H9 (cell line): Measurements from ENCODE around the gene TSPAN18. TPM values are rescaled to one million over a fixed set of nuclear protein-coding genes. Genes with fewer than 3 reads are reported as not detected.
A peak's percentile ranks its signal among the peaks of the same experiment; 100 is the strongest.

Experiments
- DNase-seq: peaks from one replicate; pipeline ENCODE4 v3.0.0-alpha.2; 2017
- H2AFZ ChIP-seq: one replicate; pipeline ENCODE4 v1.6.1; 2013; ENCODE audit warnings: mild to moderate bottlenecking, low read length, control low read depth, moderate library complexity
- H2AK5ac ChIP-seq: 2 replicates; pipeline ENCODE4 v1.6.1; 2013; ENCODE audit warnings: low read length, control low read depth, mixed read lengths; ENCODE audit not compliant: insufficient read length
- H2BK120ac ChIP-seq: one replicate; pipeline ENCODE4 v1.6.1; 2013; ENCODE audit warnings: low read depth, mild to moderate bottlenecking, low read length, control low read depth, inconsistent platforms; ENCODE audit not compliant: poor library complexity, severe bottlenecking
- H2BK12ac ChIP-seq: 2 replicates; pipeline ENCODE4 v1.6.1; 2013; ENCODE audit warnings: low read length, control low read depth, mixed read lengths, low read depth; ENCODE audit not compliant: insufficient read length
- H2BK15ac ChIP-seq: 2 replicates; pipeline ENCODE4 v1.6.1; 2013; ENCODE audit warnings: low read depth, low read length, control low read depth
- H2BK20ac ChIP-seq: one replicate; pipeline ENCODE4 v1.6.1; 2013; ENCODE audit warnings: low read depth, mild to moderate bottlenecking, low read length, control low read depth, inconsistent platforms; ENCODE audit not compliant: poor library complexity, severe bottlenecking
- H2BK5ac ChIP-seq: 2 replicates; pipeline ENCODE4 v1.6.1; 2013; ENCODE audit warnings: low read length, control low read depth, mixed read lengths; ENCODE audit not compliant: insufficient read length
- H3K14ac ChIP-seq: 2 replicates; pipeline ENCODE4 v1.6.1; 2013; ENCODE audit warnings: low read length, control low read depth; ENCODE audit not compliant: insufficient read depth
- H3K18ac ChIP-seq: 2 replicates; pipeline ENCODE4 v1.6.1; 2013; ENCODE audit warnings: low read depth, mild to moderate bottlenecking, mixed read lengths, low read length, control low read depth; ENCODE audit not compliant: insufficient read length
- H3K23ac ChIP-seq: 2 replicates; pipeline ENCODE4 v1.6.1; 2013; ENCODE audit warnings: low read length, control low read depth, mixed read lengths, low read depth; ENCODE audit not compliant: insufficient read length
- H3K23me2 ChIP-seq: 2 replicates; pipeline ENCODE4 v1.6.1; 2013; ENCODE audit warnings: low read depth, mild to moderate bottlenecking, mixed read lengths, low read length, control low read depth; ENCODE audit not compliant: insufficient read length, poor library complexity, severe bottlenecking
- H3K27ac ChIP-seq: 2 replicates; pipeline ENCODE4 v1.5.1; 2013; ENCODE audit warnings: low read length, control low read depth, mixed read lengths, low read depth; ENCODE audit not compliant: insufficient read length
- H3K27me3 ChIP-seq: 2 replicates; pipeline ENCODE4 v1.6.1; 2013; ENCODE audit warnings: low read length, control low read depth, inconsistent platforms; ENCODE audit not compliant: insufficient read depth
- H3K4ac ChIP-seq: 2 replicates; pipeline ENCODE4 v1.6.1; 2013; ENCODE audit warnings: low read depth, mild to moderate bottlenecking, control low read depth, inconsistent platforms, low read length, moderate library complexity
- H3K4me1 ChIP-seq: 2 replicates; pipeline ENCODE4 v1.6.1; 2013; ENCODE audit warnings: low read length, control low read depth, inconsistent platforms; ENCODE audit not compliant: insufficient read depth
- H3K4me2 ChIP-seq: 2 replicates; pipeline ENCODE4 v1.6.1; 2013; ENCODE audit warnings: low read length, control low read depth, mixed read lengths; ENCODE audit not compliant: insufficient read length, insufficient read depth
- H3K56ac ChIP-seq: 2 replicates; pipeline ENCODE4 v1.6.1; 2013; ENCODE audit warnings: low read depth, mild to moderate bottlenecking, mixed read lengths, low read length, control low read depth; ENCODE audit not compliant: insufficient read length
- H3K79me1 ChIP-seq: 2 replicates; pipeline ENCODE4 v1.6.1; 2013; ENCODE audit warnings: low read depth, mild to moderate bottlenecking, moderate library complexity, low read length, control low read depth, inconsistent platforms; ENCODE audit not compliant: insufficient read depth, poor library complexity, severe bottlenecking
- H3K79me2 ChIP-seq: 2 replicates; pipeline ENCODE4 v1.6.1; 2013; ENCODE audit warnings: low read length, control low read depth, inconsistent platforms; ENCODE audit not compliant: insufficient read depth
- H3K9ac ChIP-seq: 2 replicates; pipeline ENCODE4 v1.6.1; 2013; ENCODE audit warnings: low read length, control low read depth, mixed read lengths; ENCODE audit not compliant: insufficient read length; ENCODE audit errors: extremely low read depth
- H3K9me3 ChIP-seq: one replicate; pipeline ENCODE4 v1.6.1; 2013; ENCODE audit warnings: low read depth, low read length, inconsistent platforms; ENCODE audit not compliant: control insufficient read depth
- H3T11ph ChIP-seq: one replicate; pipeline ENCODE4 v1.6.1; 2013; ENCODE audit warnings: mild to moderate bottlenecking, low read length, control low read depth, inconsistent platforms
- H4K20me1 ChIP-seq: one replicate; pipeline ENCODE4 v1.6.1; 2013; ENCODE audit not compliant: control insufficient read depth, insufficient read length, insufficient read depth
- H4K5ac ChIP-seq: 2 replicates; pipeline ENCODE4 v1.6.1; 2013; ENCODE audit warnings: low read depth, mild to moderate bottlenecking, mixed read lengths, low read length, control low read depth; ENCODE audit not compliant: insufficient read length
- H4K8ac ChIP-seq: replicated peaks from 2 replicates; pipeline ENCODE4 v1.6.1; 2013; ENCODE audit warnings: low read length, control low read depth, mixed read lengths, low read depth; ENCODE audit not compliant: insufficient read length
- H4K91ac ChIP-seq: 2 replicates; pipeline ENCODE4 v1.6.1; 2013; ENCODE audit warnings: low read depth, mild to moderate bottlenecking, moderate library complexity, mixed read lengths, low read length, control low read depth; ENCODE audit not compliant: insufficient read length
- H3K27ac Mint-ChIP-seq, 3 experiments: 2 replicates in 2 of 3; 3 replicates in 1 of 3; pipeline ENCODE4 v1.8.0; 2020 to 2021; ENCODE audit warnings: mixed read lengths in 3 of 3, mild to moderate bottlenecking in 1 of 3, moderate library complexity in 1 of 3
- H3K27me3 Mint-ChIP-seq: 2 replicates; pipeline ENCODE4 v1.8.0; 2021; ENCODE audit warnings: low read depth, mild to moderate bottlenecking, moderate library complexity, mixed read lengths
- H3K36me3 Mint-ChIP-seq, 3 experiments: 2 replicates in 2 of 3; 3 replicates in 1 of 3; pipeline ENCODE4 v1.8.0; 2020 to 2021; ENCODE audit warnings: low read depth in 3 of 3, mixed read lengths in 3 of 3; ENCODE audit not compliant: insufficient read depth in 1 of 3
- H3K4me1 Mint-ChIP-seq, 2 experiments: 2 replicates each; pipeline ENCODE4 v1.8.0; 2020; ENCODE audit warnings: mixed read lengths in 2 of 2
- H3K4me3 Mint-ChIP-seq, 2 experiments: 2 replicates in 1 of 2; 3 replicates in 1 of 2; pipeline ENCODE4 v1.8.0; 2020 to 2021; ENCODE audit warnings: mild to moderate bottlenecking in 2 of 2, mixed read lengths in 2 of 2, moderate library complexity in 1 of 2
- H3K9me3 Mint-ChIP-seq, 2 experiments: 2 replicates in 1 of 2; 3 replicates in 1 of 2; pipeline ENCODE4 v1.8.0; 2020; ENCODE audit warnings: mild to moderate bottlenecking in 2 of 2, mixed read lengths in 2 of 2, moderate library complexity in 1 of 2
- CTCF ChIP-seq: fragments of 200-600 bp; sonication (generic); conservative IDR thresholded peaks from 3 replicates; pipeline ENCODE4 v1.8.0; 2021; ENCODE audit warnings: antibody characterized with exemption, mild to moderate bottlenecking
- WGBS: extraction: QIAGEN DNeasy Blood & Tissue Kit; methylation state at CpG from one replicate; pipeline ENCODE4 v1.1.7; 2013; ENCODE audit warnings: missing lambda C conversion rate, low lambda C conversion rate, mixed read lengths; ENCODE audit not compliant: insufficient read length; ENCODE audit errors: extremely low coverage; 5-methylcytosine and 5-hydroxymethylcytosine counted together
- total RNA-seq: library from RNA; stranded (reverse); gene quantifications from 2 replicates; pipeline ENCODE4 v1.2.1, GENCODE V29; 2021

TSPAN18 gene
- total RNA-seq, 1 experiment from 2014 or later = 25.3 TPM

- H2BK120ac ChIP-seq = no peak overlapping the region
- H3K4me3 Mint-ChIP-seq = peak overlapping the region; percentile 2 to 58; a peak in 2 of 5 replicates
- H2BK12ac ChIP-seq = no peak overlapping the region
- peaks cover 62 to 75% of the 10 kb centered on the region in 2 experiments for H3K4me1 Mint-ChIP-seq
- peaks cover 0 to 4% (median 3%) of the 10 kb centered on the region in 3 experiments; a peak in 3 of 7 replicates for H3K36me3 Mint-ChIP-seq
- no peak overlapping the region for H3K27ac ChIP-seq
- no peak overlapping the region for H3K4ac ChIP-seq
- H4K91ac ChIP-seq = no peak overlapping the region
- H3K9me3 Mint-ChIP-seq = no peaks in the 10 kb centered on the region
- H2AFZ ChIP-seq = no peak overlapping the region
- H3K56ac ChIP-seq = no peak overlapping the region
- no peak overlapping the region for H3K18ac ChIP-seq
- no peak overlapping the region for H3T11ph ChIP-seq
- no peak for TF ChIP-seq CTCF
- no peaks in the 10 kb centered on the region for H3K9me3 ChIP-seq
- H3K9ac ChIP-seq = no peak overlapping the region
- no peak overlapping the region for H4K8ac ChIP-seq
- H2BK15ac ChIP-seq = no peak overlapping the region
- no CpG with 5 or more reads among the region's 8 CpGs for WGBS
- no peaks in the 10 kb centered on the region for H4K20me1 ChIP-seq
- no peaks in the 10 kb centered on the region for H3K79me2 ChIP-seq
- H3K27ac Mint-ChIP-seq = peak overlapping the region in 2 of 3 experiments; percentile 28 to 73; a peak in 3 of 7 replicates
- no peak overlapping the region for H2AK5ac ChIP-seq
- no peak overlapping the region for H2BK20ac ChIP-seq
- no peaks in the 10 kb centered on the region for H3K79me1 ChIP-seq
- DNase-seq = no peak
- H4K5ac ChIP-seq = no peak overlapping the region
- no peaks in the 10 kb centered on the region for H3K23me2 ChIP-seq
- peak overlapping the region; percentile 31 for H3K4me2 ChIP-seq
- H3K14ac ChIP-seq = no peak overlapping the region
- no peak overlapping the region for H2BK5ac ChIP-seq
- peaks cover 17% of the 10 kb centered on the region for H3K4me1 ChIP-seq
- no peak overlapping the region for H3K23ac ChIP-seq
- no peaks in the 10 kb centered on the region; the same call in 1 of the 2 replicates for H3K27me3 ChIP-seq
- H3K27me3 Mint-ChIP-seq = peaks cover 19% of the 10 kb centered on the region
Observed at GRCh38 chr11:44740967-44741366, 14.2 kb downstream of the TSPAN18 start.
